HEK293 (cell line): ENCODE results near the gene FASTK.

Source experiments
- CTCF ChIP-seq: fragments of 450-650 bp; formaldehyde crosslinking; IDR thresholded peaks from 2 replicates; pipeline ENCODE4 v1.5.1; 2016; ENCODE audit warnings: missing biosample characterization, missing genetic modification characterization
- TF ChIP-seq, protein P1 (sequence below): fragments of 450-650 bp; formaldehyde crosslinking; IDR thresholded peaks from 2 replicates; pipeline ENCODE4 v1.5.1; 2016; ENCODE audit warnings: missing biosample characterization, missing genetic modification characterization, borderline replicate concordance

- no peak for TF ChIP-seq CTCF (tag by site-specific recombination)
- TF ChIP-seq, protein P1, sequence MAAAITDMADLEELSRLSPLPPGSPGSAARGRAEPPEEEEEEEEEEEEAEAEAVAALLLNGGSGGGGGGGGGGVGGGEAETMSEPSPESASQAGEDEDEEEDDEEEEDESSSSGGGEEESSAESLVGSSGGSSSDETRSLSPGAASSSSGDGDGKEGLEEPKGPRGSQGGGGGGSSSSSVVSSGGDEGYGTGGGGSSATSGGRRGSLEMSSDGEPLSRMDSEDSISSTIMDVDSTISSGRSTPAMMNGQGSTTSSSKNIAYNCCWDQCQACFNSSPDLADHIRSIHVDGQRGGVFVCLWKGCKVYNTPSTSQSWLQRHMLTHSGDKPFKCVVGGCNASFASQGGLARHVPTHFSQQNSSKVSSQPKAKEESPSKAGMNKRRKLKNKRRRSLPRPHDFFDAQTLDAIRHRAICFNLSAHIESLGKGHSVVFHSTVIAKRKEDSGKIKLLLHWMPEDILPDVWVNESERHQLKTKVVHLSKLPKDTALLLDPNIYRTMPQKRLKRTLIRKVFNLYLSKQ (tag by site-specific recombination) = no peak
Measured at GRCh38 chr7:151062111-151062398, 18.6 kb downstream of the FASTK start.
